ENCODE data around the gene ITFG2. TPM values are rescaled to one million over a fixed set of nuclear protein-coding genes. Genes with fewer than 3 reads are reported as not detected.

ITFG2 gene
- total RNA-seq, 1 experiment from 2014 or later, result 41.6 TPM

- Histone ChIP-seq H2BK12ac (ENCODE audit: insufficient read length, low read depth, low read length) (no peak overlapping the region), H2BK20ac (ENCODE audit: low read depth, low read length, poor library complexity, severe bottlenecking) (no peak overlapping the region), H3K56ac (ENCODE audit: insufficient read length, low read depth, low read length) (no peak overlapping the region), H3K23me2 (ENCODE audit: insufficient read length, low read depth, low read length, poor library complexity, severe bottlenecking) (peaks cover 12% of the 10 kb centered on the region), H3K4me1 (ENCODE audit: insufficient read depth, low read length) (no peaks in the 10 kb centered on the region; the same call in 1 of the 2 replicates), H2BK5ac (ENCODE audit: insufficient read length, low read length) (no peak overlapping the region), H3K79me2 (ENCODE audit: insufficient read depth, low read length) (peaks cover 8% of the 10 kb centered on the region; the same call in 1 of the 2 replicates), H3K23ac (ENCODE audit: insufficient read length, low read depth, low read length) (no peak overlapping the region), H3T11ph (ENCODE audit: low read length) (no peak overlapping the region), H4K5ac (ENCODE audit: insufficient read length, low read depth, low read length) (no peak overlapping the region), H4K8ac (replicated peaks; ENCODE audit: insufficient read length, low read depth, low read length) (no peak overlapping the region), H2BK120ac (ENCODE audit: low read depth, low read length, poor library complexity, severe bottlenecking) (no peak overlapping the region), H3K79me1 (ENCODE audit: insufficient read depth, low read depth, low read length, poor library complexity, severe bottlenecking) (no peaks in the 10 kb centered on the region), H3K4ac (ENCODE audit: low read depth, low read length) (no peak overlapping the region), H4K20me1 (ENCODE audit: control insufficient read depth, insufficient read depth, insufficient read length) (no peaks in the 10 kb centered on the region), H3K18ac (ENCODE audit: insufficient read length, low read depth, low read length) (no peak overlapping the region), H3K27me3 (ENCODE audit: insufficient read depth, low read length) (no peaks in the 10 kb centered on the region), H3K9ac (ENCODE audit: extremely low read depth, insufficient read length, low read length) (no peak overlapping the region), H2BK15ac (ENCODE audit: low read depth, low read length) (no peak overlapping the region), H2AK5ac (ENCODE audit: insufficient read length, low read length) (no peak overlapping the region), H3K4me2 (ENCODE audit: insufficient read depth, insufficient read length, low read length) (no peak overlapping the region), H3K9me3 (ENCODE audit: control insufficient read depth, low read depth, low read length) (no peaks in the 10 kb centered on the region), H4K91ac (ENCODE audit: insufficient read length, low read depth, low read length) (no peak overlapping the region), H3K14ac (ENCODE audit: insufficient read depth, low read length) (no peak overlapping the region), H3K27ac (ENCODE audit: insufficient read length, low read depth, low read length) (no peak overlapping the region), H2AFZ (ENCODE audit: low read length) (no peak overlapping the region)
- Mint-ChIP-seq H3K4me1 (peaks cover 19 to 34% of the 10 kb centered on the region in 2 experiments), H3K9me3 (peaks cover 0 to 3% of the 10 kb centered on the region in 2 experiments; a peak in 3 of 5 replicates), H3K4me3 (peak overlapping the region; percentile 73 to 83; a peak in 3 of 5 replicates), H3K36me3 (ENCODE audit: insufficient read depth in 1 of 3, low read depth in 3 of 3) (peaks cover 17 to 20% (median 18%) of the 10 kb centered on the region in 3 experiments; a peak in 6 of 7 replicates), H3K27ac (no peak overlapping the region), H3K27me3 (ENCODE audit: low read depth) (peaks cover 17% of the 10 kb centered on the region)
- WGBS (ENCODE audit: extremely low coverage, insufficient read length, low lambda C conversion rate), result no CpG with 5 or more reads among the region's 25 CpGs
- no peak for TF ChIP-seq CTCF (conservative IDR thresholded peaks at IDR 0.05)
- DNase-seq, result no peak
These were observed 19.6 kb upstream of the ITFG2 start for GRCh38 chr12:2792671-2793500.
